ENCODE data around the gene CEP55. TPM values are rescaled to one million over a fixed set of nuclear protein-coding genes. Genes with fewer than 3 reads are reported as not detected.

The CEP55 gene
- total and polyA plus RNA-seq, 10 of the 15 experiments (the other 5 are each of a cell fraction or from before 2014, with no cell fraction given), result 14.6 to 83.6 (median 52.0) TPM

DNA sequence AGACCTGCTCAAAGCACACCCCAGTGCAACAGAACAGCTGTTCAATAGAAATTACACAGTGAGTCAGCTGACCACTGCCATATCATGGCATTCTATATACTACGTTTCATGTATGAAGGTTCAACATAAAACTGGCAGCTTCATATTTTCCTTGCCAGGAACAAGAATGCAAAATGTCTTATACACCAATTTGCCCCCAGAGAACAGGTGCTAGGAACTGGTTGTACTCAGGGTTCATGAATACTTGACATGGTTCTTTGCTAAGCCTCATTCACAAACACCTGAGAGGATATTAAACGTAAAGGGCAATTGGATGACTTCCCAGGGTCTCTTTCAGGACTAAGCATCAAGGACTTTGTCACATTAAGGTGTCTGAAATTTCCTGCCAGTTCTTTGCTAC, 21.2 kb upstream of the CEP55 start:
- FAIRE-seq, result no peak
- Histone ChIP-seq H3K9me3 (replicated peaks; ENCODE audit: control insufficient read depth, insufficient read depth, low read length) (no peaks in the 10 kb centered on the region), H3K4me2 (ENCODE audit: control insufficient read depth, insufficient read depth) (no peak overlapping the region), H3K27ac (ENCODE audit: control insufficient read depth, insufficient read depth) (no peak overlapping the region), H3K4me1 (ENCODE audit: control insufficient read depth, insufficient read depth, low read length) (no peaks in the 10 kb centered on the region), H3K27me3 (replicated peaks in 1 of 2; ENCODE audit: control insufficient read depth in 2 of 2, insufficient read depth in 2 of 2, low read length in 1 of 2) (no peaks in the 10 kb centered on the region), H3K9ac (ENCODE audit: control insufficient read depth, insufficient read depth, low read length) (no peak overlapping the region), H2AFZ (ENCODE audit: control insufficient read depth, low read depth, low read length) (no peak overlapping the region), H3K4me3 (no peak overlapping the region), H3K79me2 (ENCODE audit: control insufficient read depth, insufficient read depth, low read length) (no peaks in the 10 kb centered on the region), H4K20me1 (ENCODE audit: control insufficient read depth, insufficient read depth) (no peaks in the 10 kb centered on the region), H3K36me3 (ENCODE audit: control insufficient read depth in 2 of 2, insufficient read depth in 2 of 2, low read length in 1 of 2) (no peaks in the 10 kb centered on the region)
- ATAC-seq, result no peak
- CTCF ChIA-PET, result interaction anchor here (0.6 to 3.2 kb wide), 4 partner anchors 13 to 99 kb away, joined by 3 to 16 read pairs (median 5); no protein-coding TSS in a partner anchor
- WGBS (ENCODE audit: insufficient coverage, insufficient replicate concordance, low lambda C conversion rate, missing lambda C conversion rate), result 39% methylated on average over 2 of the region's 2 CpGs
- TF ChIP-seq, protein P1, sequence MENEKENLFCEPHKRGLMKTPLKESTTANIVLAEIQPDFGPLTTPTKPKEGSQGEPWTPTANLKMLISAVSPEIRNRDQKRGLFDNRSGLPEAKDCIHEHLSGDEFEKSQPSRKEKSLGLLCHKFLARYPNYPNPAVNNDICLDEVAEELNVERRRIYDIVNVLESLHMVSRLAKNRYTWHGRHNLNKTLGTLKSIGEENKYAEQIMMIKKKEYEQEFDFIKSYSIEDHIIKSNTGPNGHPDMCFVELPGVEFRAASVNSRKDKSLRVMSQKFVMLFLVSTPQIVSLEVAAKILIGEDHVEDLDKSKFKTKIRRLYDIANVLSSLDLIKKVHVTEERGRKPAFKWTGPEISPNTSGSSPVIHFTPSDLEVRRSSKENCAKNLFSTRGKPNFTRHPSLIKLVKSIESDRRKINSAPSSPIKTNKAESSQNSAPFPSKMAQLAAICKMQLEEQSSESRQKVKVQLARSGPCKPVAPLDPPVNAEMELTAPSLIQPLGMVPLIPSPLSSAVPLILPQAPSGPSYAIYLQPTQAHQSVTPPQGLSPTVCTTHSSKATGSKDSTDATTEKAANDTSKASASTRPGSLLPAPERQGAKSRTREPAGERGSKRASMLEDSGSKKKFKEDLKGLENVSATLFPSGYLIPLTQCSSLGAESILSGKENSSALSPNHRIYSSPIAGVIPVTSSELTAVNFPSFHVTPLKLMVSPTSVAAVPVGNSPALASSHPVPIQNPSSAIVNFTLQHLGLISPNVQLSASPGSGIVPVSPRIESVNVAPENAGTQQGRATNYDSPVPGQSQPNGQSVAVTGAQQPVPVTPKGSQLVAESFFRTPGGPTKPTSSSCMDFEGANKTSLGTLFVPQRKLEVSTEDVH (IDR thresholded peaks at IDR 0.05; ENCODE audit: low read depth, partially characterized antibody), result no peak
- TF ChIP-seq SMAD1 (IDR thresholded peaks at IDR 0.05; ENCODE audit: low read depth, partially characterized antibody) (no peak), ZSCAN29 (IDR thresholded peaks at IDR 0.05) (no peak), HDAC6 (IDR thresholded peaks at IDR 0.05; ENCODE audit: unreplicated experiment) (no peak), RELA (IDR thresholded peaks at IDR 0.05; ENCODE audit: borderline replicate concordance, partially characterized antibody) (no peak), ETV6 (conservative IDR thresholded peaks at IDR 0.05 in 1 of 2, IDR thresholded peaks at IDR 0.05 in 1 of 2; ENCODE audit: borderline replicate concordance in 1 of 2, low read depth in 1 of 2) (no peak), STAT1 (conservative IDR thresholded peaks at IDR 0.05) (no peak), NFXL1 (IDR thresholded peaks at IDR 0.05; ENCODE audit: borderline replicate concordance) (no peak), FOS (IDR thresholded peaks at IDR 0.05; ENCODE audit: borderline replicate concordance, extremely low read depth, insufficient read length) (no peak), ZNF207 (IDR thresholded peaks at IDR 0.05; ENCODE audit: borderline replicate concordance) (no peak), LARP7 (IDR thresholded peaks at IDR 0.05) (no peak), NBN (IDR thresholded peaks at IDR 0.05) (no peak), HCFC1 (IDR thresholded peaks at IDR 0.05; ENCODE audit: low read length) (no peak)
- TF ChIP-seq, protein P2, sequence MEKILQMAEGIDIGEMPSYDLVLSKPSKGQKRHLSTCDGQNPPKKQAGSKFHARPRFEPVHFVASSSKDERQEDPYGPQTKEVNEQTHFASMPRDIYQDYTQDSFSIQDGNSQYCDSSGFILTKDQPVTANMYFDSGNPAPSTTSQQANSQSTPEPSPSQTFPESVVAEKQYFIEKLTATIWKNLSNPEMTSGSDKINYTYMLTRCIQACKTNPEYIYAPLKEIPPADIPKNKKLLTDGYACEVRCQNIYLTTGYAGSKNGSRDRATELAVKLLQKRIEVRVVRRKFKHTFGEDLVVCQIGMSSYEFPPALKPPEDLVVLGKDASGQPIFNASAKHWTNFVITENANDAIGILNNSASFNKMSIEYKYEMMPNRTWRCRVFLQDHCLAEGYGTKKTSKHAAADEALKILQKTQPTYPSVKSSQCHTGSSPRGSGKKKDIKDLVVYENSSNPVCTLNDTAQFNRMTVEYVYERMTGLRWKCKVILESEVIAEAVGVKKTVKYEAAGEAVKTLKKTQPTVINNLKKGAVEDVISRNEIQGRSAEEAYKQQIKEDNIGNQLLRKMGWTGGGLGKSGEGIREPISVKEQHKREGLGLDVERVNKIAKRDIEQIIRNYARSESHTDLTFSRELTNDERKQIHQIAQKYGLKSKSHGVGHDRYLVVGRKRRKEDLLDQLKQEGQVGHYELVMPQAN (conservative IDR thresholded peaks at IDR 0.05), result no peak
- TF ChIP-seq, protein P3, sequence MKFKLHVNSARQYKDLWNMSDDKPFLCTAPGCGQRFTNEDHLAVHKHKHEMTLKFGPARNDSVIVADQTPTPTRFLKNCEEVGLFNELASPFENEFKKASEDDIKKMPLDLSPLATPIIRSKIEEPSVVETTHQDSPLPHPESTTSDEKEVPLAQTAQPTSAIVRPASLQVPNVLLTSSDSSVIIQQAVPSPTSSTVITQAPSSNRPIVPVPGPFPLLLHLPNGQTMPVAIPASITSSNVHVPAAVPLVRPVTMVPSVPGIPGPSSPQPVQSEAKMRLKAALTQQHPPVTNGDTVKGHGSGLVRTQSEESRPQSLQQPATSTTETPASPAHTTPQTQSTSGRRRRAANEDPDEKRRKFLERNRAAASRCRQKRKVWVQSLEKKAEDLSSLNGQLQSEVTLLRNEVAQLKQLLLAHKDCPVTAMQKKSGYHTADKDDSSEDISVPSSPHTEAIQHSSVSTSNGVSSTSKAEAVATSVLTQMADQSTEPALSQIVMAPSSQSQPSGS (IDR thresholded peaks at IDR 0.05; ENCODE audit: low read length), result no peak
- SMC1A ChIA-PET (ENCODE audit: uncharacterized antibody, unreplicated experiment), result interaction anchor here (1.2 to 2.2 kb wide), 2 partner anchors 64 to 99 kb away, joined by 3 to 9 read pairs; no protein-coding TSS in a partner anchor
- intact Hi-C loops (cut with micrococcal nuclease; ENCODE audit: unreplicated experiment), result no loop called here
- DNase-seq (ENCODE audit: low read depth, low spot score), result no peak
- RAD21 ChIA-PET (ENCODE audit: unreplicated experiment), result interaction anchor here (1.6 to 2.0 kb wide), 2 partner anchors 99 to 122 kb away, joined by 6 to 7 read pairs; no protein-coding TSS in a partner anchor
- POLR2A ChIA-PET, result no interaction called here
- no TSS peak for BruUV-seq (replicated peaks)
- in situ Hi-C loops (cut with MboI), result no loop called here

Data from GM12878 (cell line).